Stimulated activated effector memory CD8-positive, alpha-beta T cell treated with anti-CD3 and anti-CD28 coated beads, Interleukin-12 subunit alpha, Interleukin-12 subunit beta, amount 100 ng/mL, for 72 hours (primary cell): Measurements from ENCODE around the gene MRTFA.
"Not testable (repeated sequence)": the region's sequence is repeated elsewhere in the genome, so short reads cannot be mapped to it uniquely, and the experiment has no call there.

ENCODE experiments used
- ATAC-seq: fragments of 150-1000 bp; cut with Tn5 transposase; 2 replicates; pipeline ENCODE4 v1.10.0; 2021
- DNase-seq, 2 donors: peaks; one replicate each; pipeline ENCODE4 v3.0.0; 2021 to 2022; ENCODE audit warnings: low spot score in 2 of 2
- H3K27ac Mint-ChIP-seq: one replicate; pipeline ENCODE4 v1.8.0; 2022; ENCODE audit warnings: mild to moderate bottlenecking, mixed read lengths
- H3K36me3 Mint-ChIP-seq: one replicate; pipeline ENCODE4 v1.8.0; 2022; ENCODE audit warnings: mild to moderate bottlenecking, mixed read lengths
- H3K4me1 Mint-ChIP-seq: one replicate; pipeline ENCODE4 v1.8.0; 2022; ENCODE audit warnings: mixed read lengths
- H3K4me3 Mint-ChIP-seq: one replicate; pipeline ENCODE4 v1.8.0; 2022; ENCODE audit warnings: mild to moderate bottlenecking, mixed read lengths
- H3K9me3 Mint-ChIP-seq: one replicate; pipeline ENCODE4 v1.8.0; 2022; ENCODE audit warnings: mixed read lengths

MRTFA gene

DNA sequence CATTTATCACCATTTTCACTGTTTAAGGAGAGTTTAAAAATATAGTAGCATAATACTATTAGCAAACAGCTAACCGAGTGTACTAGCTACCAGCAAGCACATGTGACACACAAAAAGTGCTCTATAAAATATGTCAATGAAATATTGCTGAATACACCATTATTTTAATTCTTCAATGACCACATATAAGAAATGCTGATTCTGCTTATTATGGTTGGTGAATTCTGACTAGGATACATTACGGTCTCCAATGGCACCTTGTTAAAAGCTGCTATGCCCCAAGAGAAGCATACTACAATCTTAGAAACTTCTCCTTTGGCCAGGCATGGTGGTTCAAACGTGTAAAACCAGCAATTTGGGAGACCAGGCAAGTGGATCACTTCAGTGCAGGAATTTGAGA, 129.8 kb downstream of the MRTFA start:
- no peak overlapping the region for H3K4me3 Mint-ChIP-seq
- DNase-seq (no peak), ATAC-seq (no peak)
- no peaks in the 10 kb centered on the region for H3K9me3 Mint-ChIP-seq
- H3K27ac Mint-ChIP-seq = no peak overlapping the region
- H3K4me1 Mint-ChIP-seq = peaks cover 12% of the 10 kb centered on the region
- no peaks in the 10 kb centered on the region for H3K36me3 Mint-ChIP-seq

- peaks cover 2% of the 10 kb centered on the region for H3K36me3 Mint-ChIP-seq
- H3K4me1 Mint-ChIP-seq = peaks cover 14% of the 10 kb centered on the region
- no peak for DNase-seq
- ATAC-seq = no peak
- no peak overlapping the region for H3K4me3 Mint-ChIP-seq
- H3K9me3 Mint-ChIP-seq = no peaks in the 10 kb centered on the region
- H3K27ac Mint-ChIP-seq = peak overlapping the region; percentile 34
Observed at GRCh38 chr22:40504285-40505249, 132.0 kb downstream of the MRTFA start.

DNA sequence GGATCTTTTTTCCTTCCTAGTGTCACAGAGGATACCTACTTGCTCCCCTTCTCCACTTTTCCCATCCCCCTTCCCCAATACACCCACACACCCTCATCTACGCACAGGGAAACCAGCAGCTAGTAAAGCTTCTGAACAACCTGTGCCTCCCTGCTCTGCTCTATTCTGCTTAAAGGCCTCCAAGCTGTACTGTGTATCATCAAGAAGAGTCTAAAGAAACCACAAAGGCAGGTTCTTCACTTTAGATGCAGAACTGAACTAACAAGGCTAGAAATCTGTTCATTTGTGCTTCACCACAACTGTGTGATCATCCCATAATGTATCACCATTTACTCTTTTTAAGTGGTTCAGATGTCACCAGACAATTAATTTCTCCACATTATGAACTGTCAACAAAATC, 133.6 kb downstream of the MRTFA start:
- Mint-ChIP-seq H3K9me3 (no peaks in the 10 kb centered on the region), H3K36me3 (peaks cover 7% of the 10 kb centered on the region), H3K4me1 (peaks cover 20% of the 10 kb centered on the region), H3K4me3 (no peak overlapping the region), H3K27ac (peak overlapping the region; percentile 46)
- DNase-seq = no peak
- ATAC-seq = no peak

- H3K36me3 Mint-ChIP-seq, H3K9me3 Mint-ChIP-seq, H3K4me3 Mint-ChIP-seq, ATAC-seq, DNase-seq, H3K27ac Mint-ChIP-seq: not testable (repeated sequence)
- H3K4me1 Mint-ChIP-seq = peaks cover 27% of the 10 kb centered on the region
Observed at GRCh38 chr22:40500465-40500786, 136.1 kb downstream of the MRTFA start.

- ATAC-seq (peak; percentile 73), DNase-seq (no peak)
- H3K9me3 Mint-ChIP-seq = no peaks in the 10 kb centered on the region
- H3K27ac Mint-ChIP-seq = no peak overlapping the region
- H3K4me1 Mint-ChIP-seq = peaks cover 21% of the 10 kb centered on the region
- H3K4me3 Mint-ChIP-seq = no peak overlapping the region
- H3K36me3 Mint-ChIP-seq = peaks cover 7% of the 10 kb centered on the region
Observed at GRCh38 chr22:40499209-40499623, 137.3 kb downstream of the MRTFA start.

DNA sequence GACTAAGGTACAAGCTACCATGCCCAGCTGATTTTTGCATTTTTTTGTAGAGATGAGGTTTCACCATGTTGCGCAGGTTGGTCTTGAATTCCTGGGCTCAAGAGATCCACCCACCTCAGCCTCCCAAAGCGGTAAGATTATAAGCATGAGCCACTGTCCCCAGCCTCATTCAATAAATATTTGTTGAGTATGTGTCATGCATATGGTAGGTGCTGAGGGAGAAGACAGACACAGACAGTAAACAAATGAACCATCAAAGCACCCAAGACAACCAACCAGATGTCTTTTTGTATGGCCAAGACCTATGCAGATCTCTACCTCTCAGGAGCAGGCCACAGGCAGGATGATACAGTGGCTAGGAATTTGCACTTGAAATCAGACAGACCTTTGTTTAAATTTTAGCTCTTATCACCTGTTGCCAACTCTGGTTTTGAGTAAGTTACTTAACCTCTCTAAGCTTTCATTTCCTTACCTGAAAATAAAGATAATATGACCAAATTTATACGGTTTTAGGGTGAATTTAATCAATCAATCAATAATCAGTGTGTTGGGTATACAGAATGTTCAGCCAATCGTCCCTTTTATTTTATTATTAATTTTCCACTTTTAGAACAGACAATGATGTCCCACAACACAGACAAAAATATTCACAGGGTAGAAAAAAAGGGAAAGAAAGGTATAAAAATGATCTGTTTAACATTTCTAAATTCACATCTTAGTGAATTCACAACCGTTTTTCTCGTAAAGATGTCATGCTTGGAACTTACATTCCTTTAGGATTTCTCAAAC, 137.9 kb downstream of the MRTFA start:
- peaks cover 22% of the 10 kb centered on the region for H3K4me1 Mint-ChIP-seq
- no peak overlapping the region for H3K27ac Mint-ChIP-seq
- DNase-seq (no peak), ATAC-seq (no peak)
- peaks cover 7% of the 10 kb centered on the region for H3K36me3 Mint-ChIP-seq
- H3K9me3 Mint-ChIP-seq = no peaks in the 10 kb centered on the region
- no peak overlapping the region for H3K4me3 Mint-ChIP-seq

GRCh38 chr22:40493441-40493840, 143.1 kb downstream of the MRTFA start:
- Mint-ChIP-seq H3K36me3 (no peaks in the 10 kb centered on the region), H3K27ac (peak overlapping the region; percentile 27), H3K4me3 (no peak overlapping the region), H3K9me3 (no peaks in the 10 kb centered on the region), H3K4me1 (peaks cover 27% of the 10 kb centered on the region)
- ATAC-seq (no peak), DNase-seq (no peak)

- ATAC-seq (no peak), DNase-seq (no peak)
- Mint-ChIP-seq H3K36me3 (no peaks in the 10 kb centered on the region), H3K4me3 (no peak overlapping the region), H3K9me3 (no peaks in the 10 kb centered on the region), H3K27ac (peak overlapping the region; percentile 27), H3K4me1 (peaks cover 32% of the 10 kb centered on the region)
Observed at GRCh38 chr22:40491990-40492631, 144.4 kb downstream of the MRTFA start.

GRCh38 chr22:40487663-40488249, 148.8 kb downstream of the MRTFA start:
- peaks cover 30% of the 10 kb centered on the region for H3K4me1 Mint-ChIP-seq
- no peak overlapping the region for H3K4me3 Mint-ChIP-seq
- no peak overlapping the region for H3K27ac Mint-ChIP-seq
- no peaks in the 10 kb centered on the region for H3K9me3 Mint-ChIP-seq
- DNase-seq (no peak), ATAC-seq (peak; percentile 63)
- no peaks in the 10 kb centered on the region for H3K36me3 Mint-ChIP-seq

GRCh38 chr22:40486962-40487602, 149.4 kb downstream of the MRTFA start:
- peaks cover 25% of the 10 kb centered on the region for H3K4me1 Mint-ChIP-seq
- H3K9me3 Mint-ChIP-seq = no peaks in the 10 kb centered on the region

DNA sequence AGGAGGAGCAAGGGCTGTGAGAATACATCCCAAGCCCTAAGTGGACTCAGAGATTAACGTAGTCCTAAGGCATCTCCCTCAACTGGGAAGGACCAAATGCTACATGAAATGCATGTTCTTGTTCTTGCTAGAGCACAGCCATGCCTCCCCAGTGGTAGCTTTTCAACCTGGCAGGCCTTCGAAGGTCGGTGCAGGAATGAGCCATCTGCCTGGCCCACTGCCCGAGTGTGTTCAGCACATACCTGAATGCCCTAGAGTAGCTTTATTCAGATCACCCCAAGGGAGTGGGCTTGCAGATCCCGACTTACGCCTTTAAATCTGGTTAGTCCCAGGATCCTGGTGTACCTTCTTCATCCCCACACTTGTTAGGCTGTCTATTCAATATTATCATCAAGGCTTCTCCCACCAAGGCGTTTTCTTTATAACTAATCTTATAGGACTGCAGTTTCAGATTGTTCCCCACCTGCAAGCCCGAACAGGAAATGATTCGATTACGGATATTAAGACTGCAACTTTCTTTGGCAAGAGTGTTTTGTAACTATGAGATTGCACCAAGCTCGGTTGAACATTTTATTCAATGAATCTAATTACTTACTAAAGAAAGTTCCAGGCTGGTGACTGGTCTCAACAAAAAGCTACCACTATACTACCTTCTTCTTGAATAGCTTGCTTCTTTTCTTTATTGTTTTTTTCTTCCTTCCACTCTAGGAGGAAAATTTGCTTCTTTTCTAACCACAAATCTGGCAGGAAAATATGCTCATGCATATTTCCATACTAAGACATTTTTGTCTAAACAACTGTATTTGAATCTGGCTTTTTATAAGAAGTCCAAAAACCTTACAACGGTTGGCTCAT, 150.5 kb downstream of the MRTFA start:
- peaks cover 2% of the 10 kb centered on the region for H3K36me3 Mint-ChIP-seq
- ATAC-seq (no peak), DNase-seq (no peak)
- no peak overlapping the region for H3K4me3 Mint-ChIP-seq
- H3K4me1 Mint-ChIP-seq = peaks cover 27% of the 10 kb centered on the region
- H3K27ac Mint-ChIP-seq = no peak overlapping the region
- no peaks in the 10 kb centered on the region for H3K9me3 Mint-ChIP-seq

More at GRCh38 chr22:40486962-40487602, 149.4 kb downstream of the MRTFA start:
- no peak overlapping the region for H3K27ac Mint-ChIP-seq
- no peaks in the 10 kb centered on the region for H3K36me3 Mint-ChIP-seq
- H3K4me3 Mint-ChIP-seq = no peak overlapping the region
- ATAC-seq (peak; percentile 82), DNase-seq (no peak)

DNA sequence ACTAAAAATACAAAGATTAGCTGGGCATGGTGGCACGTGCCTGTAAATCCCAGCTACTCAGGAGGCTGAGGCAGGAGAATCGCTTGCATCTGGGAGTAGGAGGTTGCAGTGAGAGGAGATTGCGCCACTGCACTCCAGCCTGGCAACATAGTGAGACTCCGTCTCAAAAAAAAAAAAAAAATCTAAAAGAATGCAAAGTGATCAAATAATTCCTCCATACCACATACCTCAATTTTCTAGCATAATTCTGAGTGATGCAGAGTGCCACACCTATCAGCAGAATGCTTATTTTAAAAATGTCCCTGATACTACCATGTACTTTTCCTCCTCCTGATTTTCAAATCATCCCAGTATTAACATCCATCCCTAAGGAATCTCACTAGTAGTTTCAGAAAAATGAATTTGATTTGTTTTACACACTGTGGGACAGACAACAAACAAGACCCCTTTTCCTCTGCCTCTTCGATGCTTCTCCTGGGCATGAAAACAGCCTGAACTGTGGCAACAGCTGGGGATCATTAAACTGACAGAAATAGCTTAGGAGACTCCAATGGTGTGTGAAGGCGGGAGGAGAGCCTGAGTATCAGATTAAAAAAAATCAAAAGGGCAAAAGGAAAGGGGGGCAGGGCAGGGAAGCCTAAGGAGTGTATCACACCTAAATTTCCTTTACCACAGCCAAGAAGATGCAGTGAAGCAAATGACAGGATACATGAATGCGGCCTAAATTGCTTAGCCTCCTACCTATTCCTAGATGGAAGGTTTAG, 151.4 kb downstream of the MRTFA start:
- peaks cover 29% of the 10 kb centered on the region for H3K4me1 Mint-ChIP-seq
- H3K27ac Mint-ChIP-seq = no peak overlapping the region
- no peaks in the 10 kb centered on the region for H3K9me3 Mint-ChIP-seq
- H3K4me3 Mint-ChIP-seq = no peak overlapping the region
- peaks cover 5% of the 10 kb centered on the region for H3K36me3 Mint-ChIP-seq
- DNase-seq (no peak), ATAC-seq (no peak)

- Mint-ChIP-seq H3K27ac (no peak overlapping the region), H3K36me3 (peaks cover 5% of the 10 kb centered on the region), H3K4me3 (no peak overlapping the region), H3K4me1 (peaks cover 40% of the 10 kb centered on the region), H3K9me3 (no peaks in the 10 kb centered on the region)
- ATAC-seq (no peak), DNase-seq (no peak)
Observed at GRCh38 chr22:40482886-40483285, 153.6 kb downstream of the MRTFA start.
